GM10266 (cell line): Measurements from ENCODE around the gene AHRR.

Experiments used
- DNase-seq: peaks from one replicate; pipeline ENCODE4 v3.0.0; 2012; ENCODE audit errors: extremely low spot score
- CTCF ChIP-seq: IDR thresholded peaks from 2 replicates; pipeline ENCODE4 v1.5.1; 2012; ENCODE audit warnings: mild to moderate bottlenecking, low read depth; ENCODE audit not compliant: control insufficient read depth, insufficient read depth; ENCODE audit errors: missing control alignments

The AHRR gene

GRCh38 chr5:312845-313244 lies 8.7 kb upstream of the AHRR start:
- no peak for TF ChIP-seq CTCF
- peak; percentile 22 for DNase-seq

GRCh38 chr5:313265-313664 lies 8.2 kb upstream of the AHRR start:
- no peak for DNase-seq
- no peak for TF ChIP-seq CTCF

GRCh38 chr5:313806-314376 lies 7.6 kb upstream of the AHRR start:
- DNase-seq, result no peak
- TF ChIP-seq CTCF, result no peak

GRCh38 chr5:314676-315487 lies 6.6 kb upstream of the AHRR start:
- DNase-seq, result no peak

GRCh38 chr5:315488-316209 lies 5.9 kb upstream of the AHRR start:
- no peak for DNase-seq
- TF ChIP-seq CTCF, result no peak

More at GRCh38 chr5:314676-315487, 6.6 kb upstream of the AHRR start:
- TF ChIP-seq CTCF, result no peak

GRCh38 chr5:316210-317085 lies 5.1 kb upstream of the AHRR start:
- DNase-seq, result peak; percentile 76
- TF ChIP-seq CTCF, result no peak
